ENCODE measurements around the gene CTBP1. TPM values are rescaled to one million over a fixed set of nuclear protein-coding genes. Genes with fewer than 3 reads are reported as not detected.
A peak's percentile ranks its signal among the peaks of the same experiment; 100 is the strongest.

The CTBP1 gene
- 147 and 165 TPM in 2 replicates for total RNA-seq (ENCODE audit: low replicate concordance)
- long read RNA-seq, partial matches to known transcripts: 1 of 5 reads
- long read RNA-seq, other reads (novel, unspliced or antisense): 3 of 5 reads

DNA sequence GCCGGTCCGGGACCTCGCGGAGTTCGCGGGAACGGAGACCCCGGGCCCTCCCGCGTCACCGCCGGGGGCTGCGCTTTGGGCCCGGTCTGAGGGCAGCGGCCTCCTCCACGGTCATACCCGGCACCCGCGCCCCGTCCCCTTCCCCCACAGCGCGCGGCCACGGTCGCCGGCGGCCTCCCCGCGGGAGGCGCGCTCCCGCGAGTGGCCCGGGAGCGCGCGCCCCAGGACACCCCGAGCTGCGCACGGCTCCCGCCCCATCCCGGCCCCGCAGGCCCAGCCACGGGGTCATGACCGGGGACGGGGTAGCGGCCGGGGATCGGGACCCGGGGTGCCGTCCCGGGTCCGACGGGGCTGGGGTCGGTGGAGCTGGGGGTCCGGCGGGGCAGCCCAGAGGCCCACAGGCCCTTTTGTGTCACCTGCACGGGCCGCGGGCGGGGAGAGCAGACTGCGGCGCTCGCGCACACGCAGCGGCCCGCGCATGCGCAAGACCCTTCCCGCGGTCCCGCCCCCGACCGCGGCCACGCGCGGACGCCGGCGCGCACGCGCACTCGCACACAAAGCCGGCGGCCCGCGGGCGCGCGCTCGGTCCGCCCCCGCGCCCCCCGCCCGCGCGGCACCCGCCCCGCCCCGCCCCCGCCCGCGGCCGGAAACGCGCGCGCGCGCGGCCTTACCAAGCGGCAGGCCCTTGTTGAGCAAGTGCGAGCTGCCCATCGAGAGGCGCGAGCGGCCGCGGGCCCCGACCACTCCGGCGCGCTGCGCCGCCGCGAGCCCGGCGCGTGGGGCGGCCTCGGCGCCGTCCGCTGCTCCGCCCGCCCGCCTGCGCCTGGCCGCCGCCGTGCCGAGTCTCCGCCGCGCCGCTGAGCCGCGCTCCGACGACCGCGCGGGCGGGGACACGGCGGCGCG lies at the start of gene CTBP1:
CTBP1 (minus strand) TSS at position 886 of the 903 bp plus-strand sequence. CDS start 7,799 bp downstream, outside the sequence.
- no peaks in the 10 kb centered on the region for H3K27me3 Mint-ChIP-seq
- H3K27ac Mint-ChIP-seq: peak within 1 kb of the TSS; percentile 86
- no peaks in the 10 kb centered on the region for H3K9me3 Mint-ChIP-seq
- peak; percentile 89 for DNase-seq (ENCODE audit: extremely low spot score, unreplicated experiment)
- peaks cover 20% of the 10 kb centered on the region for H3K4me1 Mint-ChIP-seq (ENCODE audit: unreplicated experiment)
- peak within 1 kb of the TSS; percentile 89 for H3K4me3 Mint-ChIP-seq
- TF ChIP-seq, protein P1, sequence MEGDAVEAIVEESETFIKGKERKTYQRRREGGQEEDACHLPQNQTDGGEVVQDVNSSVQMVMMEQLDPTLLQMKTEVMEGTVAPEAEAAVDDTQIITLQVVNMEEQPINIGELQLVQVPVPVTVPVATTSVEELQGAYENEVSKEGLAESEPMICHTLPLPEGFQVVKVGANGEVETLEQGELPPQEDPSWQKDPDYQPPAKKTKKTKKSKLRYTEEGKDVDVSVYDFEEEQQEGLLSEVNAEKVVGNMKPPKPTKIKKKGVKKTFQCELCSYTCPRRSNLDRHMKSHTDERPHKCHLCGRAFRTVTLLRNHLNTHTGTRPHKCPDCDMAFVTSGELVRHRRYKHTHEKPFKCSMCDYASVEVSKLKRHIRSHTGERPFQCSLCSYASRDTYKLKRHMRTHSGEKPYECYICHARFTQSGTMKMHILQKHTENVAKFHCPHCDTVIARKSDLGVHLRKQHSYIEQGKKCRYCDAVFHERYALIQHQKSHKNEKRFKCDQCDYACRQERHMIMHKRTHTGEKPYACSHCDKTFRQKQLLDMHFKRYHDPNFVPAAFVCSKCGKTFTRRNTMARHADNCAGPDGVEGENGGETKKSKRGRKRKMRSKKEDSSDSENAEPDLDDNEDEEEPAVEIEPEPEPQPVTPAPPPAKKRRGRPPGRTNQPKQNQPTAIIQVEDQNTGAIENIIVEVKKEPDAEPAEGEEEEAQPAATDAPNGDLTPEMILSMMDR (conservative IDR thresholded peaks at IDR 0.05): no peak
- peaks cover 27% of the 10 kb centered on the region for H3K36me3 Mint-ChIP-seq

DNA sequence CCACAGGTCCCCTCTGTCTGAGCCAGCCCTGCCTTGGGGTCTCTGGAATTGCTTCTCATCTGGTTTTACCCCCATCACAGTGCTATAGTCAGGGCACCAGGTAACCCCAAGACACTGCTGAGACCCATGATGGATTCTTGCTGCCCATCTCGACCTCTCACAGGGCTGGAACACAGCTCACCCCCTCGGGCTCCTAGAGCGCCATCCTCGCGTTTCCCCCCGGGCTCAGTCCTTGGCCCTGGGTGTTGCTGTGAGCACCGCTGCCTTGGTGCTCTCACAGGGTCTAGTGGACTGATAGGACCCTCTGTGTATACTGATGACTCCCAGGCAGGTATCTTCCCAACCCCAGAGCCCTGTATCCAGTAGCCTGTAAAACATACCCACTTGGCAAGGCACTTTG lies 49.5 kb upstream of the CTBP1 start:
- Mint-ChIP-seq H3K36me3 (peaks cover 22% of the 10 kb centered on the region), H3K27me3 (no peaks in the 10 kb centered on the region), H3K27ac (peak overlapping the region; percentile 50), H3K4me3 (no peak overlapping the region), H3K9me3 (no peaks in the 10 kb centered on the region), H3K4me1 (ENCODE audit: unreplicated experiment) (peaks cover 12% of the 10 kb centered on the region)
- no peak for DNase-seq (ENCODE audit: extremely low spot score, unreplicated experiment)
- TF ChIP-seq, protein P1 (conservative IDR thresholded peaks at IDR 0.05): no peak

DNA sequence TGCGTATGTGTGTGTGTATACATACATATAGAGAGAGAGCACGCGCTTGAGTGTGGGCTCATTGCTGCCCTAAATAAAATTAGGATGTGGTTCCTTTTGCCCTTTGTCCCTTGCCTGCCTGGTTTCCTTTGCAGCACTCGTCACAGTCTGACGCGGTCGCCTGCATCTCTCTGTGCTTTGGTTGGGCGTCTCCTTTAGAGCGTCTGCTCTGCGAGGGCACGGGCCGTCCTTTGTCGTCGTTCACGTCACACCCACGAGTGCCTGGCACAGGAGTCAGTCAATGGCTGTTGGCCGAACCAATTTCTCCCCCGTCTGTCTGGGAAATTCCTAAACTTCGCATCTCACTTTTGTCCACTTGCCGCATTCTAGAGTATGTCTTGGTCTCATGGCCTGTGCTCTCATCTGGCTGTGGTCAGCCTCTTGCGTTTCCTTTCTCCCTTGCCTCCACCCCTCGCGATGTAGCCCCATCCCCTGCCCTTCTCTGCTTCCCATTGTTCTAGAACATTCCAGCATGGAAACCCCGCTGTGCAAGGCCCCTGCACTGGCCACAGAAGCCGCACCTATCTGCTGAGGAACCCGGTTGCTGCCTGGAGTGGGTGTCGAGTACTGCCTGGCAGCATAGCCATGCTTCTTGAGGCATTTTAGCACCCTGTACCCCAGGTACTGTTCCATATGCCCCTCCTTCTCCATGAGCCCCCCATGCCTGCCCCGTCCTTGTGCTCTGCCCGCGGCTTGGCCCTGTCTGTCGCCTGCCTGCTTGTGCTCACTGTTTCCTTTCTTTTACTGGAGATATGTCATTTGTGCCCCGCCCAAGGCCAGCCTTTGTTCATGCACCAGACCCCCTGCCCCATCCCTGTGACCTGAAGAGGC lies 48.8 kb upstream of the CTBP1 start:
- no peak for DNase-seq (ENCODE audit: extremely low spot score, unreplicated experiment)
- Mint-ChIP-seq H3K27me3 (no peaks in the 10 kb centered on the region), H3K9me3 (no peaks in the 10 kb centered on the region)

GRCh38 chr4:1297023-1297395 lies 48.1 kb upstream of the CTBP1 start:
- H3K27ac Mint-ChIP-seq: peak overlapping the region; percentile 81
- peaks cover 19% of the 10 kb centered on the region for H3K4me1 Mint-ChIP-seq (ENCODE audit: unreplicated experiment)
- TF ChIP-seq, protein P1 (conservative IDR thresholded peaks at IDR 0.05): no peak
- no peaks in the 10 kb centered on the region for H3K27me3 Mint-ChIP-seq
- H3K36me3 Mint-ChIP-seq: peaks cover 20% of the 10 kb centered on the region
- DNase-seq (ENCODE audit: extremely low spot score, unreplicated experiment): no peak
- no peaks in the 10 kb centered on the region for H3K9me3 Mint-ChIP-seq
- H3K4me3 Mint-ChIP-seq: peak overlapping the region; percentile 68

More for the DNA sequence above, 48.8 kb upstream of the CTBP1 start:
- TF ChIP-seq, protein P1 (conservative IDR thresholded peaks at IDR 0.05): no peak
- Mint-ChIP-seq H3K27ac (peak overlapping the region; percentile 50), H3K36me3 (peaks cover 22% of the 10 kb centered on the region), H3K4me1 (ENCODE audit: unreplicated experiment) (peaks cover 13% of the 10 kb centered on the region), H3K4me3 (no peak overlapping the region)

DNA sequence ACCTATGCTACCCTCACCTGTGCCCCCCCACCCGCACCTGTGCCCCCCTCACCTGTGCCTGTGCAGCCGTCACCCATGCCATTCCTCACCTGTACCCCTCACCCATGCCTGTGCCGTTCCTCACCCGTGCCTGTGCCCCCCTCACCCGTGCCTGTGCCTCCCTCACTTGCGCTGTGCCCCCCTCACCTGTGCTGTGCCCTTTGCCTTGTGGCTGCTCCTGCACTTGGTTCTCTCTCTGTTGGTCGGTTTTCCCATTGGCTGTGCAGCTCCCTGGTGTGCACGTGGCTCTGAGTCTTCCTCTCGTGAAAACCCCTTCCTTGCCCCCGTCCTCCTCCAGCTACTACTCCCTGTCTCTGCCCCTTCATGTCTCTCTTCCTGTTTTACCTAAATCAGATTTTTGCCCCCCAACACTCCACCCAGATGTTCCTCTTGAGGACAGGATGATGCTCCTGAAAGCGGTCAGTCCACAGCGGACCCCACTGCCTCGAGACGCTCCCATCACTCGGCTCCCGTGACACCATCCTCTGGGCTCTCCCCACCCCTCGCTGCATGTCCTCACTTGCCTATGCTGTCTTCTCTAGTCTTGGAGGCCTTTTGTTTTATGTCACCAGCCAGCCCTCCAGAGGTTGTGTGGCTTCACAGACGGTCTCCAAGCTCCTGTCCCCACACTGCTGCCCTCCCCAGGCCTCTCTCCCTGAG lies 47.5 kb upstream of the CTBP1 start:
- TF ChIP-seq, protein P1 (conservative IDR thresholded peaks at IDR 0.05): no peak
- Mint-ChIP-seq H3K4me3 (peak overlapping the region; percentile 68), H3K27me3 (no peaks in the 10 kb centered on the region), H3K4me1 (ENCODE audit: unreplicated experiment) (peaks cover 25% of the 10 kb centered on the region), H3K9me3 (no peaks in the 10 kb centered on the region), H3K36me3 (peaks cover 15% of the 10 kb centered on the region), H3K27ac (peak overlapping the region; percentile 81)
- no peak for DNase-seq (ENCODE audit: extremely low spot score, unreplicated experiment)

Data from type B pancreatic cell (in vitro differentiated cells).